RWPE1 (cell line): ENCODE data around the gene DIP2A.

Source experiments
- CTCF ChIA-PET: fragments of 350-600 bp; sonication (Branson Sonifier 250); formaldehyde crosslinking; extraction: SDS; loops from one replicate; lab custom pipeline; 2021; lab: Yijun Ruan, JAX
- POLR2A ChIA-PET: fragments of 400-600 bp; formaldehyde crosslinking; extraction: SDS; loops from one replicate; lab custom pipeline; 2020; ENCODE audit warnings: antibody characterized with exemption; ENCODE audit not compliant: low non-redundant PET; lab: Yijun Ruan, JAX
- DNase-seq: peaks from one replicate; pipeline ENCODE4 v3.0.0; 2012; ENCODE audit warnings: low spot score
- H3K27ac ChIP-seq: fragments of 450-650 bp; 2 replicates; pipeline ENCODE4 v1.5.1; 2017
- TF ChIP-seq, protein P1 (sequence below): fragments of 450-650 bp; conservative IDR thresholded peaks from 2 replicates; pipeline ENCODE4 v1.5.1; 2017; ENCODE audit warnings: low read depth, mild to moderate bottlenecking

The DIP2A gene

DNA sequence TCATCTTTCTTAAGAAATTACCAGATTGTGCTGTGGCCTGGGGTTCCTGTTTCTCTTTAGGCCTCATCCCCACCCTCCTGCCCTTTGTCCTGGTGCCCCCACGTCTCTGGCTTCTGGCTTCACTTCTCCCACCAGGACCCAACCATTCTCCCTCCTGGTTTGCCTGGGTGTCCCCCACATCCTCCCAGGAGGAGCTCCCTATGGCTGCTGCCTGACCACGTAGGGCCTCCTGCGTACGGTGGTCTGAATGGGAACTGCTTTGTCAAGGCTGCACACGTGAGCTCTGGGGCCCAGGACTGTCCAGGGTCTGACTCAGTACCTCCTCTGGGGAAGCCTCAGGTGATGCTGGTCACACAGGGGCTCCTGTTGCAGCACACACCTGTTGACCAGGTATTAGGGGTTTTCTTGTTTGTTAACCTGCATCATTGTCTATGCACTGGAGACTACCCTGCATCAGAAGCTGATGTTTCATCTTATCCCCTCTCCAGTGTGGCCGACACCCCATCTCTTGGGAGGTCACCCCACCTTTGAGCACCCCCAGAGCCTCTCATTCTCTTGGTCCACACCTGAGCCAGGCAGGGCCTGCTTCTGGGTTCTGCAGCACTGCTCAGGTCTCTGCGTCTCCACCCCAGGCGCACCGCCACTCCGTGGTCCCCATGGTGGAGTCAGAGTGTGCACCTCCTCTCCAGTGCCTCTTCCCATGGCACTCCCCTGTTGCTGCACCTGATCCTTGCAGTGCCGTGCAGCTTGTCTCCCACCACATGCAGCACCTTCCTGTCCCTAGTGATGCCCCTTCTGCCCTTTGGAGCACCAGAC, 80.4 kb downstream of the DIP2A start:
- ChIA-PET CTCF (no interaction called here), POLR2A (interaction anchor here (0.5 kb wide), 1 partner anchor 97 kb away, joined by 3 read pairs; no protein-coding TSS in a partner anchor)
- H3K27ac ChIP-seq = no peak overlapping the region
- TF ChIP-seq, protein P1, sequence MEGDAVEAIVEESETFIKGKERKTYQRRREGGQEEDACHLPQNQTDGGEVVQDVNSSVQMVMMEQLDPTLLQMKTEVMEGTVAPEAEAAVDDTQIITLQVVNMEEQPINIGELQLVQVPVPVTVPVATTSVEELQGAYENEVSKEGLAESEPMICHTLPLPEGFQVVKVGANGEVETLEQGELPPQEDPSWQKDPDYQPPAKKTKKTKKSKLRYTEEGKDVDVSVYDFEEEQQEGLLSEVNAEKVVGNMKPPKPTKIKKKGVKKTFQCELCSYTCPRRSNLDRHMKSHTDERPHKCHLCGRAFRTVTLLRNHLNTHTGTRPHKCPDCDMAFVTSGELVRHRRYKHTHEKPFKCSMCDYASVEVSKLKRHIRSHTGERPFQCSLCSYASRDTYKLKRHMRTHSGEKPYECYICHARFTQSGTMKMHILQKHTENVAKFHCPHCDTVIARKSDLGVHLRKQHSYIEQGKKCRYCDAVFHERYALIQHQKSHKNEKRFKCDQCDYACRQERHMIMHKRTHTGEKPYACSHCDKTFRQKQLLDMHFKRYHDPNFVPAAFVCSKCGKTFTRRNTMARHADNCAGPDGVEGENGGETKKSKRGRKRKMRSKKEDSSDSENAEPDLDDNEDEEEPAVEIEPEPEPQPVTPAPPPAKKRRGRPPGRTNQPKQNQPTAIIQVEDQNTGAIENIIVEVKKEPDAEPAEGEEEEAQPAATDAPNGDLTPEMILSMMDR = no peak
- DNase-seq = no peak

DNA sequence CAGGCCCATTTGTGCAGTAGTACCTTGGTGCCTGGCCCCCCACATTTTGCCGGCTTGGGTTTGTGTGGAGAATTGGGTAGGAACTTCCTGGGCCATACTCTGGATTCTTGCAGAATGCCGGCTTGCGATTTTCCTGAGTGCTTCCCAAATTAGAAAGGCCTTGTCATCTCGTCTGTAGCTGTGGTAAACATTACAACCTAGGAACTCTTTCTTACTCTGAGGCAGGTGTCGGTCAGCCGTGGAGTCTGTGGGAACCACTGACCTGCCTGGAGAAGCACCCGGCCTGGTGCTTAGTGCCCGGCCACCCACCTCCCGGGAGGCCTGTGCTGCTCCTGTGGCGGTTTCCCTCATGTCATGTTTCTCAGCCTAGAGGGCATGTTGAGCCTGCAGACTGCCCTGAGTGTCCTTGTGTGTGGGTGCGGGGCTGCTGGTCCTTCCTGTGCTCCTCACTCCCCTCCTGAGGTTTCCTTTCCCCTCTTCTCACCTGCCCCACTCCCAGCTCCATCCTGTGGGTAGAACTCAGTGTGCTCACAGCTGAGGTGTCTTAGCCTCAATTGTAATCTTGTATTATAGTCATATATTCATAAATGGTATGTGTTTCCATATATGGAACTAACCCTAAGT, 81.5 kb downstream of the DIP2A start:
- no peak for DNase-seq
- H3K27ac ChIP-seq = no peak overlapping the region
- ChIA-PET CTCF (no interaction called here), POLR2A (no interaction called here)
- TF ChIP-seq, protein P1 = no peak

DNA sequence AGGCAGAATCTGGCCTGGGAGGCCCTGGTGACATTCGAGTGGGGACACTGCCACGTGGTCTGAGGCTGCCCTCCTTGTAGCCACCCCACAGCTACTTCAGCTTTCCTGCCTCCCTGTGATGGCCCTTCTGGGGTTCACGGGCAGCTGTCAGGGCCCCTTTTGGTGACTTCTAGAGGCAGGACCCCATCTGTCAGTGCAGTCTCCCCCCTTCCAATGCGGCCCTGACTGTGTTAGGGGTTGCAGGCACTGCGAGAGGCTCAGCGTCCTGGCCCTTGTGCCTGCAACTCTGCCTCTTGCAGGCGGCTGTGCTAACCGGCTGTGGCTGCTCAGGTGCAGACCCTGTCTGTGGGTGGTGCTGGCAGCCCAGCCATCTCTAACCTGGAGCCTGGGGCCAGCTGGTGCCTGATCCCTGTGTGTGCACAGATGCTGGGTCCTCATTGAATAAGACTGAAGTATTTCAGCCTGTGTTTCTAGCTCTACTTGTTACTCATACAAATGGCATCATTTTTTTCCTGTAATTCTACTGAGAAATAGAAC, 84.0 kb downstream of the DIP2A start:
- DNase-seq = no peak
- no peak overlapping the region; the same call in 1 of the 2 replicates for H3K27ac ChIP-seq
- TF ChIP-seq, protein P1 = no peak
- ChIA-PET CTCF (no interaction called here), POLR2A (no interaction called here)

DNA sequence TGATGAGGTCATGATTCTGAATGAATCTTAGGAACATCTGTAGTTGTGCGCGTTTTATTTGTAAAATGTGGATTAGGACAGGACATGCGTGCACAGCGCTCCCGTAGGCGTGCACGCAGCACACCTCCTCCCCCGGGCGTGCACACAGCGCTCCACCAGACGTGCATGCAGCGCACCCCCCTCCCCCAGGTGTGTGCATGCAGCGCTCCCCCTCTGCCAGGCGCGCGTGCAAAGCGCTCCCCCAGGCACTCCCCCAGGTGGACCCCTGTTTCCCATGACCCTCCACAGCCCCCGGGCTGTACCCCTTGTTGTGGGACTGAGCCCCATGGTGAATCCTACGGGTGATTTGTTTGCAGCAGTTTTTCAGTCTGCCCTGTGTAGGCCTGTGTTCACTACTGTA, 84.6 kb downstream of the DIP2A start:
- CTCF ChIA-PET = no interaction called here
- H3K27ac ChIP-seq = no peak overlapping the region
- TF ChIP-seq, protein P1 = no peak
- no peak for DNase-seq
- POLR2A ChIA-PET = no interaction called here

DNA sequence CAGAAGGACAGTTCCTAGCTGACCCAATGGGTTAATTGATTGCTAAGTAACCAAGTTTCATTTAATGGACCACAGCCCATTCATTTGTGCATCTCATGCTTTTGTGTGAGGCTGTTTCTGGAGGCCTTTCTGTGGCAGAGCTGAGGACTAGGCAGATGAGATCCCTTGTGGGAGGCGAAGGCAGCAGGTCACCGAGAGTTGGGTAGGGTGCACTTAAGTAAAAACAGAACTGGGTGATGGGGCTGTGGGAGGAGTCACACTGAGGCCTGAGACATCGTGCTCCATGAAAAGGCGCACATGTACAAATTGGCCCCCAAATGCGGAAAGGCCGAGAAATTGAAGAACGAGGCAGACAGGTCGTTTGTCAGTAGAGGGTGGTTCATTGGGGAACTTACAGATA, 85.3 kb downstream of the DIP2A start:
- POLR2A ChIA-PET = no interaction called here
- TF ChIP-seq, protein P1 = no peak
- DNase-seq = no peak
- CTCF ChIA-PET = no interaction called here
- no peak overlapping the region for H3K27ac ChIP-seq

DNA sequence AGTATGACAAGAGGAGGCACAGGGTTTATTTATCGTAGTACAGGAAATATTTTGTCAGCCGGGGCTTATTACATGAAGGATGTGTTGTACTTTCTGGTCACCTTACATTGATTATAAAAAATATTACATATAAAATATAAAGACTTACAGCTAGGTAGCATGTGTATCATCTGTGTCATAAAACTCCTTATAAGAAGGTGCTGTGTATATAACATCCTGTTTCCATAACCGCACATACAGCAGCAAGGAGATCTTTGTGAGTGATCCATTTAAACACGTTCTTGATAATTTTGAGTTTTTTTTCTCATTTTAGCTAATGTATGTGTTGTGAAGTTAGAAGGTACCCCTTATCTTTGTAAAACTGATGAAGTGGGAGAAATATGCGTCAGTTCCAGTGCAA, 86.1 kb downstream of the DIP2A start:
- no peak overlapping the region for H3K27ac ChIP-seq
- TF ChIP-seq, protein P1 = no peak
- no peak for DNase-seq
- POLR2A ChIA-PET = no interaction called here
- CTCF ChIA-PET = interaction anchor here (0.6 kb wide), 1 partner anchor 14 kb away, joined by 5 read pairs; no protein-coding TSS in a partner anchor
